A549 (cell line): ENCODE data around the gene FSTL4. TPM values are rescaled to one million over a fixed set of nuclear protein-coding genes. Genes with fewer than 3 reads are reported as not detected.

Experiments
- ATAC-seq, 2 experiments: fragments of 200-7000 bp in 1 of 2; fragments of >200 bp in 1 of 2; cut with Nextera tagmentation in 1 of 2; cut with Tn5 transposase in 1 of 2; 3 replicates each; pipeline versions ENCODE4 v1.8.0 to v1.9.1; 2018 to 2020; ENCODE audit warnings: mild to moderate bottlenecking in 1 of 2, moderate library complexity in 1 of 2
- CTCF ChIA-PET: fragments of 300-600 bp; sonication (Branson Sonifier 250); formaldehyde crosslinking; extraction: SDS; loops from one replicate; lab custom pipeline; 2021; ENCODE audit warnings: antibody characterized with exemption, inconsistent platforms; lab: Yijun Ruan, JAX
- POLR2A ChIA-PET: fragments of 350-600 bp; formaldehyde crosslinking; extraction: SDS; loops from one replicate; lab custom pipeline; 2021; ENCODE audit warnings: antibody characterized with exemption, inconsistent platforms; lab: Yijun Ruan, JAX
- DNase-seq, 2 experiments: peaks; one replicate each; pipeline versions ENCODE4 v3.0.0 to v3.0.0-alpha.2; 2011 to 2016; ENCODE audit warnings: low read depth in 1 of 2, low spot score in 1 of 2
- FAIRE-seq: peaks from 2 replicates; lab custom pipeline; 2011; peaks lifted over from hg19 to GRCh38; lab: Jason Lieb, UNC
- H3K27ac ChIP-seq, 2 experiments: fragments of >200 bp; sonication (Bioruptor Twin); formaldehyde crosslinking; 3 replicates each; pipeline ENCODE4 v1.5.1; 2016 to 2017
- H3K4me1 ChIP-seq: fragments of >200 bp; sonication (Bioruptor Twin); formaldehyde crosslinking; 3 replicates; pipeline ENCODE4 v1.6.1; 2016
- H3K4me2 ChIP-seq: fragments of >200 bp; sonication (Bioruptor Twin); formaldehyde crosslinking; 3 replicates; pipeline ENCODE4 v1.6.1; 2016
- H3K4me3 ChIP-seq: fragments of >200 bp; sonication (Bioruptor Twin); formaldehyde crosslinking; 3 replicates; pipeline ENCODE4 v1.5.1; 2016
- H3K9me3 ChIP-seq: fragments of >200 bp; sonication (Bioruptor Twin); formaldehyde crosslinking; 3 replicates; pipeline ENCODE4 v1.6.1; 2016
- BHLHE40 ChIP-seq: IDR thresholded peaks from 2 replicates; pipeline ENCODE4 v1.6.1; 2012; ENCODE audit warnings: low read depth, low read length, inconsistent platforms
- CBX2 ChIP-seq: fragments of 200-600 bp; sonication (generic); IDR thresholded peaks from 2 replicates; pipeline ENCODE4 v1.6.1; 2016; ENCODE audit warnings: low read depth, mild to moderate bottlenecking, borderline replicate concordance
- CBX8 ChIP-seq: fragments of 200-600 bp; sonication (generic); IDR thresholded peaks from 2 replicates; pipeline ENCODE4 v1.6.1; 2016
- CEBPB ChIP-seq, 2 experiments: fragments of >200 bp in 1 of 2; sonication (Bioruptor Twin) in 1 of 2; formaldehyde crosslinking in 1 of 2; IDR thresholded peaks; 2 replicates each; pipeline ENCODE4 v1.6.1; 2012 to 2016
- EHF ChIP-seq: fragments of 250-450 bp; sonication (Bioruptor Pico); IDR thresholded peaks from 2 replicates; pipeline ENCODE4 v1.5.0; 2020; ENCODE audit warnings: mild to moderate bottlenecking
- EHMT2 ChIP-seq: fragments of 200-600 bp; sonication (generic); IDR thresholded peaks from 2 replicates; pipeline ENCODE4 v1.6.1; 2016; ENCODE audit warnings: antibody characterized with exemption, low read depth, mild to moderate bottlenecking, moderate library complexity
- ESRRA ChIP-seq: fragments of 150-350 bp; IDR thresholded peaks from 2 replicates; pipeline ENCODE4 v1.6.1; 2014; ENCODE audit warnings: mild to moderate bottlenecking, low read length, borderline replicate concordance
- FOSB ChIP-seq: fragments of 250-450 bp; sonication (Bioruptor Pico); IDR thresholded peaks from 2 replicates; pipeline ENCODE4 v1.5.0; 2020; ENCODE audit warnings: mild to moderate bottlenecking, moderate library complexity
- HEYL ChIP-seq: fragments of 250-450 bp; sonication (Bioruptor Pico); IDR thresholded peaks from 2 replicates; pipeline ENCODE4 v1.8.0; 2021; ENCODE audit warnings: mild to moderate bottlenecking, moderate library complexity
- HOXB5 ChIP-seq: fragments of 250-450 bp; sonication (Bioruptor Pico); IDR thresholded peaks from 2 replicates; pipeline ENCODE4 v1.5.0; 2020; ENCODE audit warnings: mild to moderate bottlenecking, moderate library complexity
- JUN ChIP-seq, 2 experiments: fragments of >200 bp; sonication (Bioruptor Twin); formaldehyde crosslinking; IDR thresholded peaks; 2 replicates in 1 of 2; 3 replicates in 1 of 2; pipeline ENCODE4 v1.6.1; 2016 to 2017
- JUNB ChIP-seq: fragments of >200 bp; sonication (Bioruptor Twin); formaldehyde crosslinking; IDR thresholded peaks from 2 replicates; pipeline ENCODE4 v1.6.1; 2016
- KDM1A ChIP-seq: fragments of 200-600 bp; sonication (generic); IDR thresholded peaks from 2 replicates; pipeline ENCODE4 v1.6.1; 2016; ENCODE audit warnings: low read depth, mild to moderate bottlenecking
- MAFK ChIP-seq: fragments of 450-650 bp; IDR thresholded peaks from 2 replicates; pipeline ENCODE4 v1.6.1; 2014; ENCODE audit not compliant: partially characterized antibody
- NPAS2 ChIP-seq: fragments of 250-450 bp; sonication (Bioruptor Pico); IDR thresholded peaks from 2 replicates; pipeline ENCODE4 v1.8.0; 2022; ENCODE audit warnings: mild to moderate bottlenecking, moderate library complexity, borderline replicate concordance
- POLR2A ChIP-seq: IDR thresholded peaks from 2 replicates; pipeline ENCODE4 v1.6.1; 2012; ENCODE audit warnings: mild to moderate bottlenecking, low read length
- POLR2AphosphoS2 ChIP-seq: conservative IDR thresholded peaks from 2 replicates; pipeline ENCODE4 v1.6.1; 2012; ENCODE audit warnings: low read length, improper control_type of control experiment, inconsistent platforms
- RAD21 ChIP-seq, 2 experiments: fragments of >200 bp in 1 of 2; sonication (Bioruptor Twin) in 1 of 2; formaldehyde crosslinking in 1 of 2; IDR thresholded peaks in 1 of 2; conservative IDR thresholded peaks in 1 of 2; 2 replicates in 1 of 2; 3 replicates in 1 of 2; pipeline ENCODE4 v1.6.1; 2012 to 2018; ENCODE audit warnings: inconsistent platforms in 1 of 2
- RFX5 ChIP-seq: fragments of 450-650 bp; IDR thresholded peaks from 2 replicates; pipeline ENCODE4 v1.7.1; 2014; ENCODE audit warnings: antibody characterized with exemption, mild to moderate bottlenecking, moderate library complexity
- SMC3 ChIP-seq: fragments of >200 bp; sonication (Bioruptor Twin); formaldehyde crosslinking; IDR thresholded peaks from 3 replicates; pipeline ENCODE4 v1.6.1; 2018; ENCODE audit warnings: inconsistent platforms
- ZFP36 ChIP-seq: fragments of 450-650 bp; IDR thresholded peaks from 2 replicates; pipeline ENCODE4 v1.6.1; 2014; ENCODE audit warnings: borderline replicate concordance; ENCODE audit not compliant: partially characterized antibody
- ZNF302 ChIP-seq: fragments of 250-450 bp; sonication (Bioruptor Pico); IDR thresholded peaks from 2 replicates; pipeline ENCODE4 v1.9.0; 2021; ENCODE audit warnings: inconsistent platforms, mild to moderate bottlenecking, moderate library complexity
- ZSCAN20 ChIP-seq: fragments of 250-450 bp; sonication (Bioruptor Pico); IDR thresholded peaks from 2 replicates; pipeline ENCODE4 v1.8.0; 2022; ENCODE audit warnings: mild to moderate bottlenecking, moderate library complexity
- WGBS: methylation state at CpG from one replicate; pipeline ENCODE4 v1.1.6; 2017; ENCODE audit errors: missing lambda C conversion rate; 5-methylcytosine and 5-hydroxymethylcytosine counted together
- polyA plus RNA-seq, 4 experiments: library from polyadenylated mRNA; depleted of rRNA in 3 of 4; stranded (reverse); fragments of >200 nt; fragmentation: RNase III in 1 of 4; extraction: RNeasy Plus Mini Kit Qiagen cat#74134 plus additional on column Dnase treatment in 1 of 4; gene quantifications; 2 replicates in 3 of 4; 3 replicates in 1 of 4; pipeline ENCODE4 v1.2.3, GENCODE V29; 2011 to 2017
- TF ChIP-seq, protein P1 (sequence below): fragments of >200 bp; sonication (Bioruptor Twin); formaldehyde crosslinking; IDR thresholded peaks from 3 replicates; pipeline ENCODE4 v1.5.1; 2016
- TF ChIP-seq, protein P2 (sequence below): IDR thresholded peaks from 2 replicates; pipeline ENCODE4 v1.6.1; 2012
- TF ChIP-seq, protein P3 (sequence below): fragments of 250-450 bp; sonication (Bioruptor Pico); IDR thresholded peaks from 2 replicates; pipeline ENCODE4 v1.5.0; 2020; ENCODE audit warnings: low read depth, mild to moderate bottlenecking, moderate library complexity
- TF ChIP-seq, protein P4 (sequence below): IDR thresholded peaks from 2 replicates; pipeline ENCODE4 v1.6.1; 2012; ENCODE audit warnings: low read depth, borderline replicate concordance
- TF ChIP-seq, protein P5 (sequence below): fragments of >200 bp; sonication (Bioruptor Twin); formaldehyde crosslinking; IDR thresholded peaks from 3 replicates; pipeline ENCODE4 v1.6.1; 2016
- TF ChIP-seq, protein P6 (sequence below): fragments of >200 bp; sonication (Bioruptor Twin); formaldehyde crosslinking; IDR thresholded peaks from 2 replicates; pipeline ENCODE4 v1.6.1; 2016
- TF ChIP-seq, protein P7 (sequence below): fragments of 200-600 bp; sonication (generic); IDR thresholded peaks from 2 replicates; pipeline ENCODE4 v1.6.1; 2016; ENCODE audit warnings: antibody characterized with exemption, mild to moderate bottlenecking, moderate library complexity

FSTL4 gene
- polyA plus RNA-seq, 2 of the 4 experiments (the other 2 are of a cell fraction): 1.6 to 1.8 TPM

DNA sequence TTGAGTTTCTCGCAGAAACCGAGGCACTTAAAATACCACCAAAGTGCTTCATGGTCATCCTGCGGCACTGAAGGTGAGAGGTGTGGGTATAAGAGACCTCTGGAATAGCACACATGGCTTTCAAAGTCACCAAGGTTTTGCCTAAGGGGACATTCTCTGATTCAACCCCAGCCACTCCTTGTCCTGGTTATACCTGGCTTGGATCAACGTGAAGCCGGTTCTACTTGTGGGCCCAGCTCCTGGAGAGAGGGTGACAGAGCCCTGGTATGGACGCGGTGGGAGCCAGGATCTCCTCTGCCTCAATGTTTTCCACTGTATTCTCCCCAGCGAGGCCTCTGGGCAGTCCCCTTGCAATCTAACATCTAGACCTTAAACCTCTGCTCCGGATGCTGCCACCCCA lies 132.0 kb downstream of the FSTL4 start:
- WGBS: 72% methylated on average over 9 of the region's 9 CpGs
- ChIA-PET POLR2A (no interaction called here), CTCF (no interaction called here)
- no peak for TF ChIP-seq CBX8
- TF ChIP-seq JUNB: no peak
- no peak for TF ChIP-seq HEYL (CRISPR knock-in tag)
- no peak for TF ChIP-seq CBX2
- no peak for TF ChIP-seq RFX5
- TF ChIP-seq MAFK: no peak
- TF ChIP-seq ZFP36: no peak
- TF ChIP-seq, protein P1, sequence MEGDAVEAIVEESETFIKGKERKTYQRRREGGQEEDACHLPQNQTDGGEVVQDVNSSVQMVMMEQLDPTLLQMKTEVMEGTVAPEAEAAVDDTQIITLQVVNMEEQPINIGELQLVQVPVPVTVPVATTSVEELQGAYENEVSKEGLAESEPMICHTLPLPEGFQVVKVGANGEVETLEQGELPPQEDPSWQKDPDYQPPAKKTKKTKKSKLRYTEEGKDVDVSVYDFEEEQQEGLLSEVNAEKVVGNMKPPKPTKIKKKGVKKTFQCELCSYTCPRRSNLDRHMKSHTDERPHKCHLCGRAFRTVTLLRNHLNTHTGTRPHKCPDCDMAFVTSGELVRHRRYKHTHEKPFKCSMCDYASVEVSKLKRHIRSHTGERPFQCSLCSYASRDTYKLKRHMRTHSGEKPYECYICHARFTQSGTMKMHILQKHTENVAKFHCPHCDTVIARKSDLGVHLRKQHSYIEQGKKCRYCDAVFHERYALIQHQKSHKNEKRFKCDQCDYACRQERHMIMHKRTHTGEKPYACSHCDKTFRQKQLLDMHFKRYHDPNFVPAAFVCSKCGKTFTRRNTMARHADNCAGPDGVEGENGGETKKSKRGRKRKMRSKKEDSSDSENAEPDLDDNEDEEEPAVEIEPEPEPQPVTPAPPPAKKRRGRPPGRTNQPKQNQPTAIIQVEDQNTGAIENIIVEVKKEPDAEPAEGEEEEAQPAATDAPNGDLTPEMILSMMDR: no peak
- TF ChIP-seq, protein P2, sequence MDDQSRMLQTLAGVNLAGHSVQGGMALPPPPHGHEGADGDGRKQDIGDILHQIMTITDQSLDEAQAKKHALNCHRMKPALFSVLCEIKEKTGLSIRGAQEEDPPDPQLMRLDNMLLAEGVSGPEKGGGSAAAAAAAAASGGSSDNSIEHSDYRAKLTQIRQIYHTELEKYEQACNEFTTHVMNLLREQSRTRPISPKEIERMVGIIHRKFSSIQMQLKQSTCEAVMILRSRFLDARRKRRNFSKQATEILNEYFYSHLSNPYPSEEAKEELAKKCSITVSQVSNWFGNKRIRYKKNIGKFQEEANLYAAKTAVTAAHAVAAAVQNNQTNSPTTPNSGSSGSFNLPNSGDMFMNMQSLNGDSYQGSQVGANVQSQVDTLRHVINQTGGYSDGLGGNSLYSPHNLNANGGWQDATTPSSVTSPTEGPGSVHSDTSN: no peak
- TF ChIP-seq EHMT2: no peak
- no peak for TF ChIP-seq ZSCAN20
- TF ChIP-seq HOXB5: no peak
- TF ChIP-seq ESRRA: no peak
- TF ChIP-seq, protein P3, sequence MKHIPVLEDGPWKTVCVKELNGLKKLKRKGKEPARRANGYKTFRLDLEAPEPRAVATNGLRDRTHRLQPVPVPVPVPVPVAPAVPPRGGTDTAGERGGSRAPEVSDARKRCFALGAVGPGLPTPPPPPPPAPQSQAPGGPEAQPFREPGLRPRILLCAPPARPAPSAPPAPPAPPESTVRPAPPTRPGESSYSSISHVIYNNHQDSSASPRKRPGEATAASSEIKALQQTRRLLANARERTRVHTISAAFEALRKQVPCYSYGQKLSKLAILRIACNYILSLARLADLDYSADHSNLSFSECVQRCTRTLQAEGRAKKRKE (CRISPR knock-in tag): no peak
- TF ChIP-seq SMC3: no peak
- no peak for TF ChIP-seq FOSB (CRISPR knock-in tag)
- TF ChIP-seq CEBPB (IDR thresholded peaks at IDR 0.05): no peak
- TF ChIP-seq EHF (CRISPR knock-in tag): no peak
- no peak for TF ChIP-seq BHLHE40
- Histone ChIP-seq H3K4me3 (no peak overlapping the region), H3K4me1 (no peaks in the 10 kb centered on the region), H3K9me3 (no peaks in the 10 kb centered on the region), H3K27ac (no peak overlapping the region), H3K4me2 (no peak overlapping the region)
- DNase-seq (no peak), ATAC-seq (no peak), FAIRE-seq (no peak)

DNA sequence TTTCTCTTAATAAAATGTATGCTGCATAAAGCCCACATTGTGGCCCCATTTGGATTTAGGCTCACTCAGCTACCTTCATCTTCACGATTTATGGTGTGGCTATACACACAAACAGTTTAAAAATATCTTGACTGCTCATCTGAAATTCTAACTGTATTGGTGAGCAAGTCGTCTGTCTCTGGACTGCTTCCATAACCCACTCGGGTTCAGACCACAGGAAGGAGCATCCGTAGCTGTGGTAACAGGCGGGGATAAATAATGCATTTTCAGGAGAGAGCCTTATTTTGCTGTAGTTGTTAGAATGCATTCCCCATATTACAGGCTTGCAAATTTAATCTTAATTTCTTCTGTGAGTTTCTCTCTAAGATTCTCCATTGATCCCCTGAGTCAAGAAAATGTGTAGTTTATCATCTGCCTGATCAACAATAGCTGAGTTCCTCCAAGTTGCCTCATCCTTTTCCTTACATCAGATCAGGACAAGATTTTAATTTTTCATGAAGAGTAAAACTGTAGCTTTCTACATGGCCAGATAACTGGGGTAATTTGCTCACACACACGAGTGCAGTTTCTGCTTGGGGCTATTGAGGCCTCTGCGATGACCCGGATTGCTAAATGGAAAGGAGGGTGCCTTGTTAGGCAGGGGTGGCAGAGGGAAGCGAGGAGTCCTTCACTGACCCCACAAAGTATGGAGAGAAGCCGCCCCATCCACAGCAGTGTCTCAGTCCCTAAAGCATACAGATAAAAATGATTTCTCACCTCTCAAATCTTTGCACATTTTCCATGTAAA lies 133.9 kb downstream of the FSTL4 start:
- DNase-seq: no peak
- Histone ChIP-seq H3K4me3 (no peak overlapping the region), H3K9me3 (no peaks in the 10 kb centered on the region), H3K4me1 (no peaks in the 10 kb centered on the region), H3K4me2 (no peak overlapping the region), H3K27ac (no peak overlapping the region)
- POLR2A ChIA-PET: no interaction called here
- 54% methylated on average over 10 of the region's 10 CpGs for WGBS
- no peak for ATAC-seq
- no peak for FAIRE-seq
- CTCF ChIA-PET: interaction anchor here (1.1 kb wide), 1 partner anchor 10 kb away, joined by 3 read pairs; no protein-coding TSS in a partner anchor
- TF ChIP-seq, protein P4, sequence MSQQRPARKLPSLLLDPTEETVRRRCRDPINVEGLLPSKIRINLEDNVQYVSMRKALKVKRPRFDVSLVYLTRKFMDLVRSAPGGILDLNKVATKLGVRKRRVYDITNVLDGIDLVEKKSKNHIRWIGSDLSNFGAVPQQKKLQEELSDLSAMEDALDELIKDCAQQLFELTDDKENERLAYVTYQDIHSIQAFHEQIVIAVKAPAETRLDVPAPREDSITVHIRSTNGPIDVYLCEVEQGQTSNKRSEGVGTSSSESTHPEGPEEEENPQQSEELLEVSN: no peak
- TF ChIP-seq, protein P5, sequence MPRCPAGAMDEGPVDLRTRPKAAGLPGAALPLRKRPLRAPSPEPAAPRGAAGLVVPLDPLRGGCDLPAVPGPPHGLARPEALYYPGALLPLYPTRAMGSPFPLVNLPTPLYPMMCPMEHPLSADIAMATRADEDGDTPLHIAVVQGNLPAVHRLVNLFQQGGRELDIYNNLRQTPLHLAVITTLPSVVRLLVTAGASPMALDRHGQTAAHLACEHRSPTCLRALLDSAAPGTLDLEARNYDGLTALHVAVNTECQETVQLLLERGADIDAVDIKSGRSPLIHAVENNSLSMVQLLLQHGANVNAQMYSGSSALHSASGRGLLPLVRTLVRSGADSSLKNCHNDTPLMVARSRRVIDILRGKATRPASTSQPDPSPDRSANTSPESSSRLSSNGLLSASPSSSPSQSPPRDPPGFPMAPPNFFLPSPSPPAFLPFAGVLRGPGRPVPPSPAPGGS: no peak
- TF ChIP-seq ZNF302 (CRISPR knock-in tag): no peak
- TF ChIP-seq RAD21 (conservative IDR thresholded peaks at IDR 0.05 in 1 of 2, IDR thresholded peaks at IDR 0.05 in 1 of 2): no peak
- TF ChIP-seq, protein P6, sequence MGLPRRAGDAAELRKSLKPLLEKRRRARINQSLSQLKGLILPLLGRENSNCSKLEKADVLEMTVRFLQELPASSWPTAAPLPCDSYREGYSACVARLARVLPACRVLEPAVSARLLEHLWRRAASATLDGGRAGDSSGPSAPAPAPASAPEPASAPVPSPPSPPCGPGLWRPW: no peak
- TF ChIP-seq NPAS2 (CRISPR knock-in tag): no peak
- TF ChIP-seq POLR2AphosphoS2: no peak
- TF ChIP-seq ZSCAN20: no peak
- no peak for TF ChIP-seq POLR2A
- TF ChIP-seq RFX5: no peak
- TF ChIP-seq KDM1A: no peak
- no peak for TF ChIP-seq JUN (IDR thresholded peaks at IDR 0.05)
- TF ChIP-seq, protein P7, sequence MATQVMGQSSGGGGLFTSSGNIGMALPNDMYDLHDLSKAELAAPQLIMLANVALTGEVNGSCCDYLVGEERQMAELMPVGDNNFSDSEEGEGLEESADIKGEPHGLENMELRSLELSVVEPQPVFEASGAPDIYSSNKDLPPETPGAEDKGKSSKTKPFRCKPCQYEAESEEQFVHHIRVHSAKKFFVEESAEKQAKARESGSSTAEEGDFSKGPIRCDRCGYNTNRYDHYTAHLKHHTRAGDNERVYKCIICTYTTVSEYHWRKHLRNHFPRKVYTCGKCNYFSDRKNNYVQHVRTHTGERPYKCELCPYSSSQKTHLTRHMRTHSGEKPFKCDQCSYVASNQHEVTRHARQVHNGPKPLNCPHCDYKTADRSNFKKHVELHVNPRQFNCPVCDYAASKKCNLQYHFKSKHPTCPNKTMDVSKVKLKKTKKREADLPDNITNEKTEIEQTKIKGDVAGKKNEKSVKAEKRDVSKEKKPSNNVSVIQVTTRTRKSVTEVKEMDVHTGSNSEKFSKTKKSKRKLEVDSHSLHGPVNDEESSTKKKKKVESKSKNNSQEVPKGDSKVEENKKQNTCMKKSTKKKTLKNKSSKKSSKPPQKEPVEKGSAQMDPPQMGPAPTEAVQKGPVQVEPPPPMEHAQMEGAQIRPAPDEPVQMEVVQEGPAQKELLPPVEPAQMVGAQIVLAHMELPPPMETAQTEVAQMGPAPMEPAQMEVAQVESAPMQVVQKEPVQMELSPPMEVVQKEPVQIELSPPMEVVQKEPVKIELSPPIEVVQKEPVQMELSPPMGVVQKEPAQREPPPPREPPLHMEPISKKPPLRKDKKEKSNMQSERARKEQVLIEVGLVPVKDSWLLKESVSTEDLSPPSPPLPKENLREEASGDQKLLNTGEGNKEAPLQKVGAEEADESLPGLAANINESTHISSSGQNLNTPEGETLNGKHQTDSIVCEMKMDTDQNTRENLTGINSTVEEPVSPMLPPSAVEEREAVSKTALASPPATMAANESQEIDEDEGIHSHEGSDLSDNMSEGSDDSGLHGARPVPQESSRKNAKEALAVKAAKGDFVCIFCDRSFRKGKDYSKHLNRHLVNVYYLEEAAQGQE: no peak
